Measurements from ENCODE around the gene TOMT.

DNA sequence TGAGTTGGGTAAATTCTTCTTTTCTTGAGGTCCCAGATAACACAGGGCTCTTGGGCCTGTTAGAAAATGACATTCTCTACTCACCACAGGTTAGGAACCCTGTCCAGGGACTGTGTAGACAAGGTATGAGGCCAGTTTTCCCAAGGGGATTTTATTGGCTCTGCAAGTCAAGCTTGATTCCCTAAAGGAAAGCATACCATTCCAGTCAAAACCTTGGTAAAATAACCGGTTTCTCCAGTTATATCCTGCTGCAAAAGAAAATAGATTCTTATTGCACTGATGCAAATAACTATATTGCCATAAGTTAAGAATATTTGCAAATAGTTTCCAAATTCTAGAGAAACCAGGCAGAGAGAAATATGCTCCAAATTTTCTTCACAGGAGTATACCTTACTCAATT is 20.2 kb downstream of the TOMT start:
- TF ChIP-seq POLR2AphosphoS5 (IDR thresholded peaks at IDR 0.05; ENCODE audit: low read depth, low read length), result no peak
- no peak for TF ChIP-seq TAF1 (IDR thresholded peaks at IDR 0.05; ENCODE audit: borderline replicate concordance, low read depth, low read length)
- TF ChIP-seq POLR2A (IDR thresholded peaks at IDR 0.05; ENCODE audit: low read depth, low read length), result no peak

All from GM12892 (cell line).